GM12878 (cell line): ENCODE measurements around the gene NES. TPM values are rescaled to one million over a fixed set of nuclear protein-coding genes. Genes with fewer than 3 reads are reported as not detected.

Experiments
- ATAC-seq: fragments of 200-7000 bp; cut with Tn5 transposase; 3 replicates; pipeline ENCODE4 v1.9.1; 2020; ENCODE audit warnings: mild to moderate bottlenecking, moderate library complexity
- BruUV-seq: library from RNA; stranded (reverse); fragments of 400-500 nt; replicated peaks from 2 replicates; lab custom pipeline; 2021; lab: Mats Ljungman, UMichigan
- CTCF ChIA-PET: fragments of 300-600 bp; sonication (Branson Sonifier 250); formaldehyde crosslinking; extraction: SDS; loops from one replicate; lab custom pipeline; 2021; ENCODE audit warnings: inconsistent platforms; lab: Yijun Ruan, JAX
- POLR2A ChIA-PET: fragments of 350-600 bp; formaldehyde crosslinking; extraction: SDS; loops from one replicate; lab custom pipeline; 2021; ENCODE audit warnings: inconsistent platforms; lab: Charles Lee
- RAD21 ChIA-PET: fragments of 300-600 bp; sonication (Branson Sonifier 250); formaldehyde crosslinking; loops from one replicate; lab custom pipeline; 2023; ENCODE audit warnings: antibody characterized with exemption; ENCODE audit not compliant: unreplicated experiment; lab: Charles Lee
- SMC1A ChIA-PET: fragments of 300-600 bp; sonication (Branson Sonifier 250); formaldehyde crosslinking; loops from one replicate; lab custom pipeline; 2023; ENCODE audit not compliant: unreplicated experiment, uncharacterized antibody; lab: Charles Lee
- DNase-seq: peaks from one replicate; pipeline ENCODE4 v3.0.0-alpha.2; 2011; ENCODE audit warnings: low read depth, low spot score
- FAIRE-seq: peaks from 3 replicates; lab custom pipeline; 2011; peaks lifted over from hg19 to GRCh38; lab: Jason Lieb, UNC
- H2AFZ ChIP-seq: 2 replicates; pipeline ENCODE4 v1.6.0; 2011; ENCODE audit warnings: low read depth, low read length, control low read depth; ENCODE audit not compliant: control insufficient read depth
- H3K27ac ChIP-seq: 2 replicates; pipeline ENCODE4 v1.5.1; 2011; ENCODE audit warnings: control low read depth; ENCODE audit not compliant: control insufficient read depth, insufficient read depth
- H3K27me3 ChIP-seq, 2 experiments: replicated peaks in 1 of 2; 2 replicates each; pipeline versions ENCODE4 v1.6.0 to v1.6.1; 2011; ENCODE audit warnings: low read length in 1 of 2; ENCODE audit not compliant: control insufficient read depth in 2 of 2, insufficient read depth in 2 of 2
- H3K36me3 ChIP-seq, 2 experiments: 2 replicates each; pipeline ENCODE4 v1.5.1; 2011; ENCODE audit warnings: low read length in 1 of 2; ENCODE audit not compliant: control insufficient read depth in 2 of 2, insufficient read depth in 2 of 2
- H3K4me1 ChIP-seq: 2 replicates; pipeline ENCODE4 v1.6.1; 2011; ENCODE audit warnings: mild to moderate bottlenecking, low read length, moderate library complexity, mixed read lengths; ENCODE audit not compliant: control insufficient read depth, insufficient read depth
- H3K4me2 ChIP-seq: 2 replicates; pipeline ENCODE4 v1.6.0; 2011; ENCODE audit warnings: control low read depth; ENCODE audit not compliant: control insufficient read depth, insufficient read depth
- H3K4me3 ChIP-seq: fragments of 200-600 bp; sonication (generic); 2 replicates; pipeline ENCODE4 v1.5.1; 2016
- H3K79me2 ChIP-seq: 2 replicates; pipeline ENCODE4 v1.6.0; 2011; ENCODE audit warnings: low read length; ENCODE audit not compliant: control insufficient read depth, insufficient read depth
- H3K9ac ChIP-seq: 2 replicates; pipeline ENCODE4 v1.8.0; 2011; ENCODE audit warnings: low read length, control low read depth, mixed read lengths; ENCODE audit not compliant: control insufficient read depth, insufficient read depth
- H3K9me3 ChIP-seq: replicated peaks from 3 replicates; pipeline ENCODE4 v1.5.1; 2011; ENCODE audit warnings: mild to moderate bottlenecking, low read length; ENCODE audit not compliant: control insufficient read depth, insufficient read depth
- H4K20me1 ChIP-seq: 2 replicates; pipeline ENCODE4 v1.6.0; 2011; ENCODE audit not compliant: control insufficient read depth, insufficient read depth
- BHLHE40 ChIP-seq, 2 experiments: fragments of 450-650 bp in 1 of 2; IDR thresholded peaks; 2 replicates each; pipeline ENCODE4 v1.6.1; 2011 to 2017; ENCODE audit warnings: low read depth in 2 of 2, borderline replicate concordance in 1 of 2, improper control_type of control experiment in 1 of 2, low read length in 1 of 2, mild to moderate bottlenecking in 1 of 2
- BMI1 ChIP-seq: fragments of 450-650 bp; IDR thresholded peaks from 2 replicates; pipeline ENCODE4 v1.6.1; 2016; ENCODE audit warnings: mild to moderate bottlenecking, moderate library complexity, borderline replicate concordance
- CBX5 ChIP-seq: sonication (generic); IDR thresholded peaks from 2 replicates; pipeline ENCODE4 v1.6.1; 2016; ENCODE audit warnings: low read depth, moderate library complexity, mild to moderate bottlenecking, inconsistent platforms
- CREM ChIP-seq: IDR thresholded peaks from 2 replicates; pipeline ENCODE4 v1.6.1; 2014; ENCODE audit warnings: antibody characterized with exemption, low read depth
- EGR1 ChIP-seq, 2 experiments: IDR thresholded peaks; 1 replicate in 1 of 2; 2 replicates in 1 of 2; pipeline ENCODE4 v1.6.1; 2011 to 2012; ENCODE audit warnings: low read depth in 2 of 2, low read length in 2 of 2, borderline replicate concordance in 1 of 2, mild to moderate bottlenecking in 1 of 2, moderate library complexity in 1 of 2
- IKZF2 ChIP-seq, 2 experiments: fragments of 450-650 bp; IDR thresholded peaks; 2 replicates each; pipeline ENCODE4 v1.6.1; 2017; ENCODE audit warnings: mild to moderate bottlenecking in 2 of 2, moderate library complexity in 2 of 2
- NFYB ChIP-seq: IDR thresholded peaks from 2 replicates; pipeline ENCODE4 v1.6.1; 2011; ENCODE audit warnings: low read depth, mild to moderate bottlenecking, low read length, improper control_type of control experiment, moderate library complexity; ENCODE audit not compliant: insufficient read depth
- POLR2AphosphoS2 ChIP-seq: IDR thresholded peaks from 2 replicates; pipeline ENCODE4 v1.6.1; 2011; ENCODE audit warnings: low read depth, mild to moderate bottlenecking, low read length, improper control_type of control experiment, moderate library complexity
- TCF3 ChIP-seq: IDR thresholded peaks from 2 replicates; pipeline ENCODE4 v1.6.1; 2012; ENCODE audit warnings: low read depth, mild to moderate bottlenecking, low read length, borderline replicate concordance; ENCODE audit not compliant: insufficient read depth
- YY1 ChIP-seq: IDR thresholded peaks from 2 replicates; pipeline ENCODE4 v1.6.1; 2011; ENCODE audit warnings: low read depth, mild to moderate bottlenecking, low read length
- WGBS: methylation state at CpG from one replicate; pipeline ENCODE4 v1.1.6; 2016; ENCODE audit warnings: low lambda C conversion rate; ENCODE audit not compliant: insufficient replicate concordance, insufficient coverage; ENCODE audit errors: missing lambda C conversion rate; 5-methylcytosine and 5-hydroxymethylcytosine counted together
- in situ Hi-C: fragments of 300-500 bp; cut with MboI; formaldehyde crosslinking; loops from 9 replicates; pipeline ENCODE4 v1.14.3; 2018; ENCODE audit warnings: mixed read lengths
- intact Hi-C: fragments of 100-400 bp; cut with micrococcal nuclease; formaldehyde crosslinking; loops from one replicate; pipeline ENCODE4 v1.14.2; 2022; ENCODE audit not compliant: unreplicated experiment
- polyA plus RNA-seq, 11 experiments: library from polyadenylated mRNA; depleted of rRNA in 4 of 11; unstranded in 6 of 11; stranded (reverse) in 5 of 11; fragments of >200 nt; fragmentation: Nextera tagmentation in 4 of 11; fragmentation: Illumina TruSeq in 1 of 11; extraction: Ambion mirVana in 4 of 11; extraction: Trizol in 1 of 11; gene quantifications; 1 replicate in 1 of 11; 2 replicates in 10 of 11; pipeline versions ENCODE4 v1.2.1 to v1.2.3, GENCODE V29; 2011 to 2016; ENCODE audit warnings: inconsistent platforms in 2 of 11, missing spikeins in 2 of 11, low read depth in 1 of 11
- total RNA-seq, 4 experiments: library from RNA; depleted of rRNA in 3 of 4; stranded (reverse); fragments of >200 nt in 3 of 4; fragmentation: Illumina TruSeq in 1 of 4; extraction: Trizol in 1 of 4; gene quantifications; 2 replicates each; pipeline versions ENCODE4 v1.2.1 to v1.2.3, GENCODE V29; 2013 to 2021

Gene NES
- total and polyA plus RNA-seq, 10 of the 15 experiments (the other 5 are each of a cell fraction or from before 2014, with no cell fraction given): under 0.01 to 0.15 (median 0.02) TPM; not detected in 4

DNA sequence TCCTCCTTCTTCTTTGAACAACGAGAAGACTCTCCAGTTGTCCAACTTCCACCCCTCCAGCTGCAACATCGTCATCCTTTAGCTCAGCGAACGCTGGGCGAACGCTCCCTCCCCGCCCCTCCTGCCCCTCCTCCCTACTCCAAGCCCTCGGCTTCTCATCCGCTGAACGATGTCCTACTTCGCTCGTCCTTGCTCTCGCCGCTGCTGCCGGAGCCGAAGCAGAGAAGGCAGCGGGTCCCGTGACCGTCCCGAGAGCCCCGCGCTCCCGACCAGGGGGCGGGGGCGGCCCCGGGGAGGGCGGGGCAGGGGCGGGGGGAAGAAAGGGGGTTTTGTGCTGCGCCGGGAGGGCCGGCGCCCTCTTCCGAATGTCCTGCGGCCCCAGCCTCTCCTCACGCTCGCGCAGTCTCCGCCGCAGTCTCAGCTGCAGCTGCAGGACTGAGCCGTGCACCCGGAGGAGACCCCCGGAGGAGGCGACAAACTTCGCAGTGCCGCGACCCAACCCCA lies 35.4 kb downstream of the NES start, which contains the start of gene BCAN:
BCAN (plus strand) TSS at position 357 of the 504 bp plus-strand sequence. CDS start 3,938 bp downstream, outside the sequence.
- BruUV-seq: no TSS peak
- DNase-seq (no peak), FAIRE-seq (no peak), ATAC-seq (peak; percentile 37)
- H3K9ac ChIP-seq: no peak within 1 kb of the TSS
- no peaks in the 10 kb centered on the region for H4K20me1 ChIP-seq
- no peak within 1 kb of the TSS for H3K4me3 ChIP-seq
- TF ChIP-seq BHLHE40 (IDR thresholded peaks at IDR 0.05; ENCODE audit: borderline replicate concordance in 1 of 2, low read depth in 2 of 2, low read length in 1 of 2): peak in 1 of 2 experiments; percentile 42; a peak in 1 of 4 replicates
- no peak for TF ChIP-seq NFYB
- TF ChIP-seq EGR1 (IDR thresholded peaks at IDR 0.05; ENCODE audit: borderline replicate concordance in 1 of 2, low read depth in 2 of 2, low read length in 2 of 2): 0 out of 3 replicates have a peak, but pooled peaks of 1 of the 2 experiments have one; percentile 26
- no peak for TF ChIP-seq CBX5
- TF ChIP-seq CREM: no peak
- no peak for TF ChIP-seq YY1
- TF ChIP-seq TCF3: no peak
- TF ChIP-seq BMI1: no peak
- TF ChIP-seq IKZF2 (IDR thresholded peaks at IDR 0.05): no peak
- TF ChIP-seq POLR2AphosphoS2: no peak
- 30% methylated on average over 34 of the region's 46 CpGs for WGBS
- H3K79me2 ChIP-seq: no peaks in the 10 kb centered on the region
- ChIA-PET POLR2A (no interaction called here), SMC1A (no interaction called here), CTCF (interaction anchor here (1.2 to 4.2 kb wide), 3 partner anchors 15 to 19 kb away, joined by 5 to 26 read pairs (median 15); no protein-coding TSS in a partner anchor), RAD21 (no interaction called here)
- in situ Hi-C loops (no loop called here), intact Hi-C loops (no loop called here)
- peaks cover 8% of the 10 kb centered on the region for H3K4me1 ChIP-seq
- peaks cover 0 to 2% of the 10 kb centered on the region in 2 experiments for H3K27me3 ChIP-seq
- no peaks in the 10 kb centered on the region for H3K36me3 ChIP-seq
- no peak within 1 kb of the TSS for H3K27ac ChIP-seq
- no peak within 1 kb of the TSS for H2AFZ ChIP-seq
- H3K4me2 ChIP-seq: no peak within 1 kb of the TSS
- H3K9me3 ChIP-seq: no peaks in the 10 kb centered on the region
